SK-N-SH (cell line): ENCODE data around the gene PUSL1.

ENCODE experiments used
- EZH2phosphoT487 ChIP-seq: fragments of 200-600 bp; sonication (generic); IDR thresholded peaks from 2 replicates; pipeline ENCODE4 v1.6.1; 2017; ENCODE audit warnings: low read depth, mixed run types, mild to moderate bottlenecking, antibody characterized with exemption, moderate library complexity, borderline replicate concordance
- TAF1 ChIP-seq: IDR thresholded peaks from 2 replicates; pipeline ENCODE4 v1.6.1; 2012; ENCODE audit warnings: low read depth, mild to moderate bottlenecking, low read length, moderate library complexity, borderline replicate concordance

DNA sequence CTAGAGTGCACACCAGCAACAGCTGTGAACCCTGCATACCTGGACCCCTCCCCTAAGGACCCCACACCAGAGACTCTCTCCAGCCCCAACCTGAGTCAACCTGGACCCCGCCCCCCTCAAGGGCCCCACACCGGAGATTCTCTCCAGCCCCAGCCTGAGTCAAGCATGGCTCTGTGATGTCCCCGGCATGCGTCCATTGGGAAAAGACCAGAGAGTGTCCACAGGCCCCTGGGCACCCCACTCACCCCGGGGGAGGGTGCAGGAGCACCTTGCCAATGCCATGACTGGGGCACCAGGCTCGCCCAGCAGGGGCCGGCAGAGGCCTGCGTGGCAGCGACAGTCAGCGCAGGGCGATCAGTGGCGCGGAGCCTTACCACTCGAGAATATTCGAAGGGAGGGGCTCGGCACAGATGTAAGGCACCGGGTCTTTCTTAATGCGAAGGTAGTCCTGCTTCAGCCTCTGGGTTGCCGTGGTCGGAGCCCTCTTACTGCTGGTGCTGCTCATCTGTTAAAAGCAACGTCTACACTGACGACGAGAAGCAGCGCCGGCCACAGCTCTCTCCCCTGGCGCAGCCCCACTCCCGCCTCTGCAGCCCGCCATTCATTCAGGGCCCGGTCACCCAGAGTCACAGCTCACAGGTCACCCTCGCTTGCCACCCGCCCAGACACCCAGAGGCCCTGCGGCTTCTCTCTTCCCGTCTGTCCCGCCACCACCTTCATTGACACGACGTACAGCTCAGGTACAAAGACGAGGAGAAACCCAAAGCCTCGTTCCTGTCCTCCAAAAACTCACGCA lies 40.7 kb upstream of the PUSL1 start:
- TF ChIP-seq TAF1 (no peak), EZH2phosphoT487 (no peak)
